Stimulated activated CD8-positive, alpha-beta memory T cell treated with anti-CD3 and anti-CD28 coated beads, Interleukin-4, amount 100 ng/mL, for 4 hours (primary cell): ENCODE measurements around the gene FES.

Experiments
- DNase-seq, 2 donors: peaks; one replicate each; pipeline ENCODE4 v3.0.0-alpha.2; 2020; ENCODE audit warnings: low read depth in 2 of 2, low spot score in 1 of 2

The FES gene

DNA sequence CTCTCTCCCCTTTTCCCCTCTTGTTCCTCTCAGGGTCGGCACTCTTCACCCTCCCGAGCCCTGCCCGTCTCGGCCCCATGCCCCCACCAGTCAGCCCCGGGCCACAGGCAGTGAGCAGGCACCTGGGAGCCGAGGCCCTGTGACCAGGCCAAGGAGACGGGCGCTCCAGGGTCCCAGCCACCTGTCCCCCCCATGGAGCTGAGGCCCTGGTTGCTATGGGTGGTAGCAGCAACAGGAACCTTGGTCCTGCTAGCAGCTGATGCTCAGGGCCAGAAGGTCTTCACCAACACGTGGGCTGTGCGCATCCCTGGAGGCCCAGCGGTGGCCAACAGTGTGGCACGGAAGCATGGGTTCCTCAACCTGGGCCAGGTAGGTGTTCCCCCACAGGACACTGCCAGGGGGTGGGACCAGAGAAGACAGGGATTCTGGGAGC is 8.7 kb upstream of the FES start:
- DNase-seq = no peak

DNA sequence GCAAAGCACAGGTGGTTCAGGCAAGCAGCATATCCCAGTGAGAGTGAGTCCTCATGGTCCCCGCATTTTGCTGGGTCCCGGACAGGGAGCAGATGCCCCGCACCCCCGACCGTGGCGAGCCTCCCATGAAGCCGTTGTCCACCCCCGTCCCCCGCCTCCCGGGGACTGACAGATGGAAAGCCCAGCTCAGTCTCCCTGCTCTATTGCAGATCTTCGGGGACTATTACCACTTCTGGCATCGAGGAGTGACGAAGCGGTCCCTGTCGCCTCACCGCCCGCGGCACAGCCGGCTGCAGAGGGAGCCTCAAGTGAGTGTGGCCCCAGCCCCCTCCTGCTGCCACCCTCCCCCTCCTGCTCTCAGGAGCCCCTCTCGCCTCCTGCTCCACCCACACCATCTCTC is 8.3 kb upstream of the FES start:
- no peak for DNase-seq

DNA sequence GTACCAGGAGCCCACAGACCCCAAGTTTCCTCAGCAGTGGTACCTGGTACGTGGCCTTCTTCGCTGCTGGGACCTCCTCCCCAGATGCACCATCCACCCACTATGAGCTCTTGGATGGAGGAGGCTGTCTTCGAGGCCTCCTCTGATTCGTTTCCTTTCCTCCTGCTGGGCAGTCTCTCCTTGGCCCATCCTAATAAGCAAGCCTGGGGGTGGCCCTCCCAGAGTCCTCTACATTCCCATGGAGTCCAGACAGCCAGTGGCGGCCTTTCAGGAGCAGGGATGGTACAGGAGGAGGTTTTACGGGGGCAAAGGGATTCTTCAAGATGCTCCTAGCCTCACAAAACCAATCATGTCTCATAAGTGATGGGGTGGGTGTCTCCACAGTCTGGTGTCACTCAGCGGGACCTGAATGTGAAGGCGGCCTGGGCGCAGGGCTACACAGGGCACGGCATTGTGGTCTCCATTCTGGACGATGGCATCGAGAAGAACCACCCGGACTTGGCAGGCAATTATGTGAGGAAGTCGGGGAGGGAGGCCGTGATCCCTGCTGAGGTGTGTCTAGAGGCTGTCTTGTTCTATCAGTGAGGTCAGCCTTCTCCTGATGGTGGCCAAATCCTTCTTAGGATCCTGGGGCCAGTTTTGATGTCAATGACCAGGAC is 7.7 kb upstream of the FES start:
- DNase-seq = no peak

DNA sequence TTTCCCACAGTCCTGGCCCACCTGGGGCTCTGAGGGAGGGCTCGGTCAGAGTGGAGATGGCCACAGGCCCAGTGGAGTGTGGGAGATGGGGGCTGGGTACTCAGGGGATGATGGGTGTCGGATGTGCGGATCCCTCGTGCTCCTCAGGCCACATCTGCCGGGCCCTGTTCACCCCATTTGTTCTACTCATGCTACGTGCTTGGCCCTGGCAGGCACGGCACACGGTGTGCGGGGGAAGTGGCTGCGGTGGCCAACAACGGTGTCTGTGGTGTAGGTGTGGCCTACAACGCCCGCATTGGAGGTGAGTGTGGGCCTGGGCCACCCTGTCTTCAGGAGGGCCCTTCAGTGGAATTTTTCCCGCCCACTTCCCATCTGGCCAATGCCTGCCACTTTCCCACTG is 7.0 kb upstream of the FES start:
- DNase-seq = no peak

DNA sequence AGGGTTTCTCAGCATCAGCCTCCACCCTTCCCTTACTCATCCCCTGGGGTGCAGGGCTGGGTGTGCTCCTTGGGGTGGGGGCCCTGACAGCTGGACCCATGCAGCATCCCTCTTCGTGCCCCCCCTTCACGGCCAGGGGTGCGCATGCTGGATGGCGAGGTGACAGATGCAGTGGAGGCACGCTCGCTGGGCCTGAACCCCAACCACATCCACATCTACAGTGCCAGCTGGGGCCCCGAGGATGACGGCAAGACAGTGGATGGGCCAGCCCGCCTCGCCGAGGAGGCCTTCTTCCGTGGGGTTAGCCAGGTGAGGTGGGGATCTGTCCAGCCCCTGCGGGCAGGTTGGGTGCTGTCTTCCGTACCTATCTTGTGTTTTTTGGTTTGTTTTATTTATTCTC is 6.3 kb upstream of the FES start:
- no peak for DNase-seq

DNA sequence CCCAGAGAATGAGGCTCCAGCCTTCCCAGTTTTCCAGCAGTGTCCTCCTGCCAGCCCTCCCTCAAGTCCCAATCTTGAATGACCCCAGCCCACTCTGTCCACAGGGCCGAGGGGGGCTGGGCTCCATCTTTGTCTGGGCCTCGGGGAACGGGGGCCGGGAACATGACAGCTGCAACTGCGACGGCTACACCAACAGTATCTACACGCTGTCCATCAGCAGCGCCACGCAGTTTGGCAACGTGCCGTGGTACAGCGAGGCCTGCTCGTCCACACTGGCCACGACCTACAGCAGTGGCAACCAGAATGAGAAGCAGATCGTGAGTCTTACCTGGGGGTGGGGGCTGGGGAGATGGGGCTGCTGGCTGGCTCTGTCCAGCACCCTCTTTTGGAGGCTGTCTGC is 5.6 kb upstream of the FES start:
- no peak for DNase-seq

DNA sequence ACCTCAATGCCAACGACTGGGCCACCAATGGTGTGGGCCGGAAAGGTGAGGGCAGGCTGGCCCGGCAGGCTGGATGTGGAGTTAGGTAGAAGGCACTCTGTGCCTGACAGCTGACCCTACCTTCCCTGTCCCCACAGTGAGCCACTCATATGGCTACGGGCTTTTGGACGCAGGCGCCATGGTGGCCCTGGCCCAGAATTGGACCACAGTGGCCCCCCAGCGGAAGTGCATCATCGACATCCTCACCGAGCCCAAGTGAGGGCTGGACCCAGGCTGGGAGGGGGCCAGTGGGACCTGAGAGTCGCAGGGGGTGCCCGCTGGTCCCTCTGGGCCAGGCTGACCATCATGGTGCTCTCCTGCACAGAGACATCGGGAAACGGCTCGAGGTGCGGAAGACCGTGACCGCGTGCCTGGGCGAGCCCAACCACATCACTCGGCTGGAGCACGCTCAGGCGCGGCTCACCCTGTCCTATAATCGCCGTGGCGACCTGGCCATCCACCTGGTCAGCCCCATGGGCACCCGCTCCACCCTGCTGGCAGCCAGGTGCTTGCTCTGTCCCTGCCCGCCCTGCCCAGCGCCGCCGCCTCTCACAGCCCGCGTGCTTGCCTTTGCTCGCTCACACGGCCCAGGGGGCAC is 4.5 kb upstream of the FES start:
- DNase-seq = no peak

DNA sequence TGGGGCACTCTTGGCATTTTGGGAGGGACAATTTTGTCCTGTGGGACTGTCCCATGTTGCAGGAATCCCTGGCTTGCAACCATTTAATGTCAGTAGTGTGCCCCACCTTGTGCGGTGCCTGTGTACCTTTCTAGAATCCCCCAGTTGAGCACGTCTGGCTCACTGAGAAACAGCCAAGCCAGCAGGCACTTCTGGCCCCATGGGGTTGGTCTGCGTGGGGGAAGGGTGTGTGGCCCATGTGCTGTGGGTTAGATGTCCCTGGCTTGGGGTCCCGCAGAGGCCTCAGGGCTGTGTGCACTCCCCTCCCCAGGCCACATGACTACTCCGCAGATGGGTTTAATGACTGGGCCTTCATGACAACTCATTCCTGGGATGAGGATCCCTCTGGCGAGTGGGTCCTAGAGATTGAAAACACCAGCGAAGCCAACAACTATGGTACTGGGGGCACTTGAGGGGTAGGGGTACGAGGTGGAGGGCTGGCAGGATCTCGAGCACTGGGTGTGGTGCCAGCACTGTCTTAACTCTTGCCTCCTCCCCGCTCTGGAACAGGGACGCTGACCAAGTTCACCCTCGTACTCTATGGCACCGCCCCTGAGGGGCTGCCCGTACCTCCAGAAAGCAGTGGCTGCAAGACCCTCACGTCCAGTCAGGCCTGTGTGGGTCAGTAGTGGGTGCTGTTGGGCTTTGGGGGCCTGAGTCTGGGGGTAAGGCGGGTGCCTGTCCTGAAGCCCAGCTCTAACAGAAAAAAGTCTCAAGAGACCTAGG is 3.7 kb upstream of the FES start:
- DNase-seq = no peak

DNA sequence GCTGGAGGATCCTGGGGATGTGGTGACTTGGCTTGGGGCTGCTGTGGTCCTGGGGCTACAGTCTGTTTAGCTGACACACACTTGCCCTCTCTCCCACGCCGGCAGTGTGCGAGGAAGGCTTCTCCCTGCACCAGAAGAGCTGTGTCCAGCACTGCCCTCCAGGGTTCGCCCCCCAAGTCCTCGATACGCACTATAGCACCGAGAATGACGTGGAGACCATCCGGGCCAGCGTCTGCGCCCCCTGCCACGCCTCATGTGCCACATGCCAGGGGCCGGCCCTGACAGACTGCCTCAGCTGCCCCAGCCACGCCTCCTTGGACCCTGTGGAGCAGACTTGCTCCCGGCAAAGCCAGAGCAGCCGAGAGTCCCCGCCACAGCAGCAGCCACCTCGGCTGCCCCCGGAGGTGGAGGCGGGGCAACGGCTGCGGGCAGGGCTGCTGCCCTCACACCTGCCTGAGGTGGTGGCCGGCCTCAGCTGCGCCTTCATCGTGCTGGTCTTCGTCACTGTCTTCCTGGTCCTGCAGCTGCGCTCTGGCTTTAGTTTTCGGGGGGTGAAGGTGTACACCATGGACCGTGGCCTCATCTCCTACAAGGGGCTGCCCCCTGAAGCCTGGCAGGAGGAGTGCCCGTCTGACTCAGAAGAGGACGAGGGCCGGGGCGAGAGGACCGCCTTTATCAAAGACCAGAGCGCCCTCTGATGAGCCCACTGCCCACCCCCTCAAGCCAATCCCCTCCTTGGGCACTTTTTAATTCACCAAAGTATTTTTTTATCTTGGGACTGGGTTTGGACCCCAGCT is 2.9 kb upstream of the FES start:
- DNase-seq = no peak

DNA sequence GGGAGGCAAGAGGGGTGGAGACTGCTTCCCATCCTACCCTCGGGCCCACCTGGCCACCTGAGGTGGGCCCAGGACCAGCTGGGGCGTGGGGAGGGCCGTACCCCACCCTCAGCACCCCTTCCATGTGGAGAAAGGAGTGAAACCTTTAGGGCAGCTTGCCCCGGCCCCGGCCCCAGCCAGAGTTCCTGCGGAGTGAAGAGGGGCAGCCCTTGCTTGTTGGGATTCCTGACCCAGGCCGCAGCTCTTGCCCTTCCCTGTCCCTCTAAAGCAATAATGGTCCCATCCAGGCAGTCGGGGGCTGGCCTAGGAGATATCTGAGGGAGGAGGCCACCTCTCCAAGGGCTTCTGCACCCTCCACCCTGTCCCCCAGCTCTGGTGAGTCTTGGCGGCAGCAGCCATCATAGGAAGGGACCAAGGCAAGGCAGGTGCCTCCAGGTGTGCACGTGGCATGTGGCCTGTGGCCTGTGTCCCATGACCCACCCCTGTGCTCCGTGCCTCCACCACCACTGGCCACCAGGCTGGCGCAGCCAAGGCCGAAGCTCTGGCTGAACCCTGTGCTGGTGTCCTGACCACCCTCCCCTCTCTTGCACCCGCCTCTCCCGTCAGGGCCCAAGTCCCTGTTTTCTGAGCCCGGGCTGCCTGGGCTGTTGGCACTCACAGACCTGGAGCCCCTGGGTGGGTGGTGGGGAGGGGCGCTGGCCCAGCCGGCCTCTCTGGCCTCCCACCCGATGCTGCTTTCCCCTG is 2.2 kb upstream of the FES start:
- DNase-seq = no peak

DNA sequence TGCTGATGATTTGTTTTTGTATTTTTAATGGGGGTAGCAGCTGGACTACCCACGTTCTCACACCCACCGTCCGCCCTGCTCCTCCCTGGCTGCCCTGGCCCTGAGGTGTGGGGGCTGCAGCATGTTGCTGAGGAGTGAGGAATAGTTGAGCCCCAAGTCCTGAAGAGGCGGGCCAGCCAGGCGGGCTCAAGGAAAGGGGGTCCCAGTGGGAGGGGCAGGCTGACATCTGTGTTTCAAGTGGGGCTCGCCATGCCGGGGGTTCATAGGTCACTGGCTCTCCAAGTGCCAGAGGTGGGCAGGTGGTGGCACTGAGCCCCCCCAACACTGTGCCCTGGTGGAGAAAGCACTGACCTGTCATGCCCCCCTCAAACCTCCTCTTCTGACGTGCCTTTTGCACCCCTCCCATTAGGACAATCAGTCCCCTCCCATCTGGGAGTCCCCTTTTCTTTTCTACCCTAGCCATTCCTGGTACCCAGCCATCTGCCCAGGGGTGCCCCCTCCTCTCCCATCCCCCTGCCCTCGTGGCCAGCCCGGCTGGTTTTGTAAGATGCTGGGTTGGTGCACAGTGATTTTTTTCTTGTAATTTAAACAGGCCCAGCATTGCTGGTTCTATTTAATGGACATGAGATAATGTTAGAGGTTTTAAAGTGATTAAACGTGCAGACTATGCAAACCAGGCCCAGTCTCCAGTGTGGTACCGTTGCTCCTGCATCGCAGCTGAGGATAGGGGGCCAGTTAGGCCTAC is 1.4 kb upstream of the FES start:
- no peak for DNase-seq

DNA sequence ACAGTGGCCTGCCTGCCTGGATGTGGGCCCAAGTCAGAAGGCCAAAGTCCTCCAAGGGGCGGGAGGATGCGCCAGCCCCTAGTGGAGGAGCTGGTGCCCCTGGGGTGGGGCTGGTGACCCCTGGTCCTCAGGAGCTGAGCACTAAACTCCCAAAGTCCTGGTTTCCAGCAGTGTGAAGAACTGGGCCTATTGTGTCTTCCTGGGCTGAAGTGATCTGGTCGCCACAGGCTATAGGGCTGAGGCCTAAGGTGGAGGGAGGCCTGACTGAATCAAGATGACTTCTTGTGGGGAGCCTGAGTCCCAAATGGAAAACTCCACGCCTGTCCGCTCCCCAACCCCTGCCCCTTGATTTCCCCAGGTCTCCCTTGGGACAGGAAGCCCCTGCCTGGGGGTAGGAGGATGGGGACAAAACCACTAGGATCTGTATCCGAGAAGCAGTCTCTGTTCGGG is 753 bp upstream of the FES start:
- no peak for DNase-seq

DNA sequence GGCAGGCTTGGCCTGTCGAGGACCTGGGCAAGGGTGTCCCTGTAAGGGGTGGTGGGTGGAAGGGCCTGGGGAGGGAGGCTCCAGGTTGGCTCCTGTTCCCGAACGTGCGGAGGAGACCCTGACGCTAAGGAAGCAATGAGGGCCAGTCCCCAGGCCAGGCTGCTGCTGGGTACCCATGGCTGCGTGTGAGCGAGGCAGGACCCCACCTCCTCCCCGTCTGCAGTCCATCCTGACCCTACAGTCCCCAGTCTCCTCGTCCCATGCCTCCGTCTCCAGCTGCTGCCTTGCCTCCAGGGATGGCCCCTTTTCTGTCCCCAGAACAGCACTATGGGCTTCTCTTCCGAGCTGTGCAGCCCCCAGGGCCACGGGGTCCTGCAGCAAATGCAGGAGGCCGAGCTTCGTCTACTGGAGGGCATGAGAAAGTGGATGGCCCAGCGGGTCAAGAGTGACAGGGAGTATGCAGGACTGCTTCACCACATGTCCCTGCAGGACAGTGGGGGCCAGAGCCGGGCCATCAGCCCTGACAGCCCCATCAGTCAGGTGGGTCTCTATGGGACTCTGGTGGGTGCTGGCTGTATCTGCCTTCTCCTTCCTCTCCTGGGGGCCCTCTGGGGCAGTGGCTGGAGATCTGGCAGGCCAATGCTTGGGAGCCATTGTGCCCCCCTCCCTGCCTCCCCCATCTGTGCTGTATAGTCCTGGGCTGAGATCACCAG is 571 bp downstream of the FES start:
- no peak for DNase-seq

DNA sequence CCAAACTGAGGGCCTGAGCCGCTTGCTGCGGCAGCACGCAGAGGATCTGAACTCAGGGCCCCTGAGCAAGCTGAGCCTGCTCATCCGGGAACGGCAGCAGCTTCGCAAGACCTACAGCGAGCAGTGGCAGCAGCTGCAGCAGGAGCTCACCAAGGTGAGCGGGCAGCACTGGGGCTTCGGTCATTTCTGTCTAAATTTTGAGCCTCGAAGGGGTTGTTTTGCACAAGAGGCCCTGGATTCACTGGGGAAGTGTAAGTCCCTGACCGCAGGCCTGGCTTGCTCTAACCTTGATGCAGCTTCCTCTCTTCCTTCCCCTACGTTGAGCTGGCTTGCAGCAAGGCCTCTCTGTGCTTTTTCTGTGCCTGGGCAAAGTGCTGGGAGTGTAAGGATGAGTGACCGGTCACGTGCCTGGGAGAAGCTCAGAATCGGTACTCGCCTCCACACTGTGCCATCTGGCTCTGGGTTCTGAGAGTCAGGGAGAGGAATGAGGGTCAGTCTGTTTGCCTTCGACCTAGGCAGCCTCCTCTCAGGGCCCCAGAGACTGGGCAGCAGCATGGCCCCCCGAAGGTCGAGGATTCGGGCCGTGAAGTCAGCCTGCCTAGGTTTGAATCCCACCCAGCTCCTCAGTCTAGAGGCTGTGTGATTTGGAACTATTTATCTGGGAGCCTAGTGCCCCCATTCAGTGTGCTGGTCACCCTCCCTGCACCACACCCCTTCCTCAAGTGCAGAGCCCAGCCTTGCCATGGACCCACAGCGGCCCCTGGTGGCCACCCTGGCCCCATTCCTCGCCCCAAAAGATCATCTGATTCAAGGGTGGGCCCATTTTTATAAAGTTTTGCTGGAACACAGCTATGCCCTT is 1.4 kb downstream of the FES start:
- peak; percentile 58 to 64 for DNase-seq

DNA sequence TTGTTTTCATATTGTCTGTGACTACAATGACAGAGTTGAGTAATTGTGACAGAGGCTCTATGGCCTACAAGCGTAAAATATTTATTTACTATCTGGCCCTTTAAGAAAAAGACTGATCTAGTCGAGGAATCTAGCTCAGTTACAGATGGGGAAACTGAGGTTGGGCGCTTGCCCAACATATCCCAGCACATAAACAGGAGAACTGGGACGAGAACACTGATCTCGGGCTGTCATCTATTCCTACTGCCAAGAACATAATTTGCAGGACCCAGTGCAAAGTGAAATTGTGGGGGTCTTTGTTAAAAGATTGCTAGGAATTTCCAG is 1.9 kb downstream of the FES start:
- no peak for DNase-seq

DNA sequence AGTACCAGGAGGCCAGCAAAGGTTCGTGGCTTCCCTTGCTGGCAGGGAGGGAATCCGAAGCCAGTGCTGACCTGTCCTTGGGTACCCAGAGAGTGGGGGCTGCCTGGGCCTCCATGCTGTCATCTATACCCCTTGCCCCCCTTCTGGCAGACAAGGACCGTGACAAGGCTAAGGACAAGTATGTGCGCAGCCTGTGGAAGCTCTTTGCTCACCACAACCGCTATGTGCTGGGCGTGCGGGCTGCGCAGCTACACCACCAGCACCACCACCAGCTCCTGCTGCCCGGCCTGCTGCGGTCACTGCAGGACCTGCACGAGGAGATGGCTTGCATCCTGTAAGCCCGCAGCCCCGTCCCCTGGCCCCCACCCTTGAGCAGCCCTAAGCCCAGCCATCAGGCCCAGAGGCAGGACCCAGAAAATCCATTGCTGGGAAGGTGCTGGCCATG is 2.8 kb downstream of the FES start:
- DNase-seq = no peak

DNA sequence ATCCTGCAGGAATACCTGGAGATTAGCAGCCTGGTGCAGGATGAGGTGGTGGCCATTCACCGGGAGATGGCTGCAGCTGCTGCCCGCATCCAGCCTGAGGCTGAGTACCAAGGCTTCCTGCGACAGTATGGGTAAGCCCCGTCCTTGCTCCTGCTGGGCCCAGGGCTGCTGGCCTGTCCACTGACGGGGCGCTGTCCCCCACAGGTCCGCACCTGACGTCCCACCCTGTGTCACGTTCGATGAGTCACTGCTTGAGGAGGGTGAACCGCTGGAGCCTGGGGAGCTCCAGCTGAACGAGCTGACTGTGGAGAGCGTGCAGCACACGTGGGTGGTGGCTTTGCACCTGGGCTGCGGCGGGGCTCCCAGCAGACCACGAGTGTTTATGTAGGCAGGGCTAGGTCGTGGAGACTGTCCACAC is 5.0 kb downstream of the FES start:
- no peak for DNase-seq

DNA sequence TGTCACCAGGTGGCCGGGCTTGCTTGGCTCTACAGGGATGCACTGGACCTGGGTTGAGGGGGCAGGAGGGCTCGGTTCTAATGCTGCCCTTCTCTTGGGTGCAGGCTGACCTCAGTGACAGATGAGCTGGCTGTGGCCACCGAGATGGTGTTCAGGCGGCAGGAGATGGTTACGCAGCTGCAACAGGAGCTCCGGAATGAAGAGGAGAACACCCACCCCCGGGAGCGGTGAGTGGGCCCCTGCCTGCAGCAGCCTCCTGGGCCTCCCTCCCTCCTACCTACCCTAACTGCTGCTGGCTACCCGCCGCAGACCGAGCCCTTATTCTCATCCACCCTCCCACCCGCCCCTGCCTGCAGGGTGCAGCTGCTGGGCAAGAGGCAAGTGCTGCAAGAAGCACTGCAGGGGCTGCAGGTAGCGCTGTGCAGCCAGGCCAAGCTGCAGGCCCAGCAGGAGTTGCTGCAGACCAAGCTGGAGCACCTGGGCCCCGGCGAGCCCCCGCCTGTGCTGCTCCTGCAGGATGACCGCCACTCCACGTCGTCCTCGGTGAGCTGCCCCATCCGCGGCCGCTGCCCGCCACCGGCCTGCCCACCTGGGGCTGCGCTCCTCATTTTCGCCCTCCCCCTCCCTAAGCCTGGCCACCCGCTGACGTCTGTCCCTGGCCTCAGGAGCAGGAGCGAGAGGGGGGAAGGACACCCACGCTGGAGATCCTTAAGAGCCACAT is 5.6 kb downstream of the FES start:
- DNase-seq = no peak
